Astrocyte (in vitro differentiated cells and primary cell): Measurements from ENCODE around the gene PRRG2. TPM values are rescaled to one million over a fixed set of nuclear protein-coding genes. Genes with fewer than 3 reads are reported as not detected.

Source experiments
- DNase-seq: peaks from one replicate; pipeline ENCODE4 v3.0.0-alpha.2; 2010; ENCODE audit warnings: low read depth
- FAIRE-seq: peaks from 2 replicates; lab custom pipeline; 2011; peaks lifted over from hg19 to GRCh38; lab: Jason Lieb, UNC
- H2AFZ ChIP-seq: 2 replicates; pipeline ENCODE4 v1.6.0; 2012; ENCODE audit warnings: low read depth, low read length, inconsistent platforms
- H3K27ac ChIP-seq: 2 replicates; pipeline ENCODE4 v1.5.1; 2011; ENCODE audit warnings: low read depth, low read length, inconsistent platforms
- H3K27me3 ChIP-seq: 2 replicates; pipeline ENCODE4 v1.6.0; 2011; ENCODE audit warnings: low read length, inconsistent platforms; ENCODE audit not compliant: insufficient read depth
- H3K36me3 ChIP-seq: 2 replicates; pipeline ENCODE4 v1.5.1; 2011; ENCODE audit warnings: low read length, inconsistent platforms; ENCODE audit not compliant: insufficient read depth
- H3K4me1 ChIP-seq: 2 replicates; pipeline ENCODE4 v1.5.1; 2011; ENCODE audit warnings: low read length, inconsistent platforms; ENCODE audit not compliant: insufficient read depth
- H3K4me2 ChIP-seq: 2 replicates; pipeline ENCODE4 v1.6.0; 2012; ENCODE audit warnings: low read length, inconsistent platforms
- H3K4me3 ChIP-seq: 2 replicates; pipeline ENCODE4 v1.5.1; 2011; ENCODE audit warnings: low read depth, mild to moderate bottlenecking, low read length, inconsistent platforms; ENCODE audit not compliant: insufficient read depth
- H3K79me2 ChIP-seq: 2 replicates; pipeline ENCODE4 v1.6.0; 2012; ENCODE audit warnings: mild to moderate bottlenecking, low read length, inconsistent platforms; ENCODE audit not compliant: insufficient read depth
- H3K9ac ChIP-seq: 2 replicates; pipeline ENCODE4 v1.6.0; 2012; ENCODE audit warnings: mild to moderate bottlenecking, low read length, inconsistent platforms
- H3K9me3 ChIP-seq: 2 replicates; pipeline ENCODE4 v1.5.1; 2012; ENCODE audit warnings: low read depth, mild to moderate bottlenecking, low read length, inconsistent platforms; ENCODE audit not compliant: insufficient read depth
- H4K20me1 ChIP-seq: 2 replicates; pipeline ENCODE4 v1.6.0; 2012; ENCODE audit warnings: low read length, inconsistent platforms; ENCODE audit not compliant: insufficient read depth
- H3K27ac Mint-ChIP-seq: one replicate; pipeline ENCODE4 v1.8.0; 2021; ENCODE audit warnings: mild to moderate bottlenecking, mixed read lengths; ENCODE audit not compliant: unreplicated experiment
- H3K27me3 Mint-ChIP-seq: one replicate; pipeline ENCODE4 v1.8.0; 2021; ENCODE audit warnings: low read depth, mixed read lengths; ENCODE audit not compliant: unreplicated experiment
- H3K36me3 Mint-ChIP-seq: one replicate; pipeline ENCODE4 v1.8.0; 2021; ENCODE audit warnings: low read depth, mixed read lengths; ENCODE audit not compliant: unreplicated experiment
- H3K4me1 Mint-ChIP-seq: one replicate; pipeline ENCODE4 v1.8.0; 2021; ENCODE audit warnings: low read depth, mixed read lengths; ENCODE audit not compliant: unreplicated experiment
- H3K4me3 Mint-ChIP-seq: one replicate; pipeline ENCODE4 v1.8.0; 2021; ENCODE audit warnings: mild to moderate bottlenecking, moderate library complexity, mixed read lengths; ENCODE audit not compliant: unreplicated experiment
- H3K9me3 Mint-ChIP-seq: one replicate; pipeline ENCODE4 v1.8.0; 2021; ENCODE audit warnings: mild to moderate bottlenecking, mixed read lengths; ENCODE audit not compliant: unreplicated experiment
- EZH2 ChIP-seq: IDR thresholded peaks from 2 replicates; pipeline ENCODE4 v1.6.1; 2012; ENCODE audit warnings: mild to moderate bottlenecking, low read length, inconsistent platforms; ENCODE audit not compliant: insufficient read depth
- total RNA-seq: library from RNA; stranded (reverse); gene quantifications from 2 replicates; pipeline ENCODE4 v1.2.1, GENCODE V29; 2021
- TF ChIP-seq, protein P1 (sequence below): IDR thresholded peaks from 2 replicates; pipeline ENCODE4 v1.5.1; 2011; ENCODE audit warnings: low read depth, mild to moderate bottlenecking, inconsistent platforms, low read length, moderate library complexity; ENCODE audit not compliant: insufficient read depth

The PRRG2 gene
- total RNA-seq, 1 donor from 2014 or later, result 1.3 TPM

DNA sequence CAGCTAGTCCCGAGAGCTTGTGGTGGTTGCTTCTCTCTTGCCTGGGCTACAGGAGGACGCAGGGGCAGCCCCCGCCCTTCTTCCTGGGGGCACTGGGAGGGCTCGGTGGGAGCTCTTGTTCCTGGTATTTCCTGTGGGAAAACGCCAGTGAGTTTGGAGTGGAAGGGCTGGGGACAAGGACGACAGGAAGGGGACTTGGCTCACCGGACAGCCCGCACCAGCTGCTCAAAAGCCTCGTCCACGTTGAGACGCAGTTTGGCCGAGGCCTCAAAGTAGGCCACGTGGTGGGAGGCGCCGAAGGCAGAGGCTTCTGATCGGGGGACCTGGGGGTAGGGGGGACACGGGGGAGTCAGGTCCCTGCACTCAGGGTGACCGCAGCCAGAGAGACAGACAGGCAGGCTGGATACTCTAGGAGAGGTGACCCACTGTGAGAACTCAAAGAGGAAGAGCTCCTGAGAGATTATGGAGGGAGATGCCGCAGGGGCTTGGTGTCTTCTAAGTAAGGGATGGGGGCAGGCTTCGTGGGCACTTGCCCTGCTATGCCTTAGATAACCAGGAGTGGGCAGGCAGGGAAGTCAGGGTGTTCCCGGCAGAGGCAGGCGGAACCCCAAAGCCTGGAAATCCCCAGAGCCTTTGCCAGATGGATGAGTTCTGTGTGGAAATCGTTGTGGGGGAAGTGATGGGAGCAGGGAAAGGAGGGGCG is 54.6 kb downstream of the PRRG2 start:
- Mint-ChIP-seq H3K36me3 (peaks cover 5% of the 10 kb centered on the region), H3K4me3 (peak overlapping the region; percentile 64), H3K27ac (no peak overlapping the region), H3K9me3 (peaks cover 1% of the 10 kb centered on the region), H3K4me1 (peaks cover 14% of the 10 kb centered on the region), H3K27me3 (no peaks in the 10 kb centered on the region)
- Histone ChIP-seq H3K9ac (no peak overlapping the region), H2AFZ (no peak overlapping the region), H3K79me2 (peaks cover 10% of the 10 kb centered on the region), H3K4me2 (no peak overlapping the region), H3K27me3 (no peaks in the 10 kb centered on the region), H3K4me3 (no peak overlapping the region), H3K4me1 (peaks cover 24% of the 10 kb centered on the region), H3K36me3 (no peaks in the 10 kb centered on the region), H3K9me3 (no peaks in the 10 kb centered on the region), H3K27ac (no peak overlapping the region), H4K20me1 (peaks cover 4% of the 10 kb centered on the region)
- TF ChIP-seq, protein P1, sequence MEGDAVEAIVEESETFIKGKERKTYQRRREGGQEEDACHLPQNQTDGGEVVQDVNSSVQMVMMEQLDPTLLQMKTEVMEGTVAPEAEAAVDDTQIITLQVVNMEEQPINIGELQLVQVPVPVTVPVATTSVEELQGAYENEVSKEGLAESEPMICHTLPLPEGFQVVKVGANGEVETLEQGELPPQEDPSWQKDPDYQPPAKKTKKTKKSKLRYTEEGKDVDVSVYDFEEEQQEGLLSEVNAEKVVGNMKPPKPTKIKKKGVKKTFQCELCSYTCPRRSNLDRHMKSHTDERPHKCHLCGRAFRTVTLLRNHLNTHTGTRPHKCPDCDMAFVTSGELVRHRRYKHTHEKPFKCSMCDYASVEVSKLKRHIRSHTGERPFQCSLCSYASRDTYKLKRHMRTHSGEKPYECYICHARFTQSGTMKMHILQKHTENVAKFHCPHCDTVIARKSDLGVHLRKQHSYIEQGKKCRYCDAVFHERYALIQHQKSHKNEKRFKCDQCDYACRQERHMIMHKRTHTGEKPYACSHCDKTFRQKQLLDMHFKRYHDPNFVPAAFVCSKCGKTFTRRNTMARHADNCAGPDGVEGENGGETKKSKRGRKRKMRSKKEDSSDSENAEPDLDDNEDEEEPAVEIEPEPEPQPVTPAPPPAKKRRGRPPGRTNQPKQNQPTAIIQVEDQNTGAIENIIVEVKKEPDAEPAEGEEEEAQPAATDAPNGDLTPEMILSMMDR, result no peak
- no peak for TF ChIP-seq EZH2
- FAIRE-seq (no peak), DNase-seq (no peak)

DNA sequence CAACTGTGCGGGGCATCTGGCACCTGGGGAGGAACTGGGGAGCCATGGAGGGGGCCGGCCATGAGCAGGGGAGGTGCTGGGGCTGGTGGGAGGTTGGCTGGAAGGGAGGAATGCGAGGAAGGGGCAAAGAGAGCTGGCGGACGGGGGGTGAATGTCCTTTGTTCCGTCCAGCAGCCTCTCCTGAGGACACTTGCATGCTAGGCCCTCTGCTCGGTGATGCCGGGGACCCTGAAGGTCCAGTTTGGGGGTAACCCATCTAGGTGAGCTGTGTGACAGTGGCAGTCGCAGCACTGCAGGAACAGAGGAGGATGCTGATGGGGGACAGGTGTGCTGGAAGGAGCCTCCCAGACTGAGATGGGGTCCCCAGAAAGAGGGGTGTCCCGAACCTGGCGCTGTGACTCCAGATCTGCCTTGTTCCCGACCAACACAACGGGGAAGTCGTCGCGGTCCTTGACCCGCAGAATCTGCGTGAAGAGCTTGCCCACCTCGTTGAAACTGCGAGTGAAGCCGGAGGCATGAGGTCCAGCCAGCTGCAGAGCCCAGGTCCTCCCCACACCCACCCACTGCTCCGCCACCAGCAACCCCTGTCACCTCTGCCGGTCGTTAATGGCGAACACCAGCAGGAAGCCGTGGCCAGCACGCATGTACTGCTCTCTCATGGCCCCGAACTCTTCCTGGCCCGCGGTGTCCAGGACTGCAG is 55.3 kb downstream of the PRRG2 start:
- FAIRE-seq (no peak), DNase-seq (no peak)
- peaks cover 1% of the 10 kb centered on the region for H3K9me3 Mint-ChIP-seq
- Histone ChIP-seq H3K4me3 (no peak overlapping the region), H3K9ac (no peak overlapping the region), H3K27ac (no peak overlapping the region), H3K4me2 (no peak overlapping the region), H3K4me1 (peaks cover 25% of the 10 kb centered on the region), H2AFZ (no peak overlapping the region), H3K79me2 (peaks cover 10% of the 10 kb centered on the region), H3K27me3 (no peaks in the 10 kb centered on the region), H4K20me1 (no peaks in the 10 kb centered on the region), H3K36me3 (no peaks in the 10 kb centered on the region), H3K9me3 (no peaks in the 10 kb centered on the region)
- no peak for TF ChIP-seq EZH2
- TF ChIP-seq, protein P1, result no peak
- H3K27me3 Mint-ChIP-seq, result no peaks in the 10 kb centered on the region
- peak overlapping the region; percentile 64 for H3K4me3 Mint-ChIP-seq
- H3K27ac Mint-ChIP-seq, result no peak overlapping the region
- H3K4me1 Mint-ChIP-seq, result peaks cover 16% of the 10 kb centered on the region
- peaks cover 5% of the 10 kb centered on the region for H3K36me3 Mint-ChIP-seq
